ENCODE measurements around the gene AP3M1.

DNA sequence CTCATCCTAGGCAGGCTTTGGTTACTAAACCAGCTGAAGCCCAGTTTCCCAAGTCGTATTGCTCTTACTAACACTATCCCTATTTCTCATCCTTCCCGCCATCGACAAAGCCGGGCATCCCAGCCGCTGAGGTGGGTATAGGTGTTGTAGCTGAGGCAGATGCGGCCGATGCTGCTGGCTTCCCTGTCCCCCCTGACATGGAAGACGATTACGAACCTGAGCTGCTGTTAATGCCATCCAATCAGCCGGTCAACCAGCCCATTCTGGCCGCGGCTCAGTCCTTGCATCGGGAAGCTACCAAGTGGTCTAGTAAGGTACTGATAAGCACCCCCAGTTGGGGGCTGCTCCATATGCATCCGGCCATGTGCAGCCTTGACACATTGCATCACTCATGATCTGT lies 38.8 kb downstream of the AP3M1 start:
- TF ChIP-seq, protein P1, sequence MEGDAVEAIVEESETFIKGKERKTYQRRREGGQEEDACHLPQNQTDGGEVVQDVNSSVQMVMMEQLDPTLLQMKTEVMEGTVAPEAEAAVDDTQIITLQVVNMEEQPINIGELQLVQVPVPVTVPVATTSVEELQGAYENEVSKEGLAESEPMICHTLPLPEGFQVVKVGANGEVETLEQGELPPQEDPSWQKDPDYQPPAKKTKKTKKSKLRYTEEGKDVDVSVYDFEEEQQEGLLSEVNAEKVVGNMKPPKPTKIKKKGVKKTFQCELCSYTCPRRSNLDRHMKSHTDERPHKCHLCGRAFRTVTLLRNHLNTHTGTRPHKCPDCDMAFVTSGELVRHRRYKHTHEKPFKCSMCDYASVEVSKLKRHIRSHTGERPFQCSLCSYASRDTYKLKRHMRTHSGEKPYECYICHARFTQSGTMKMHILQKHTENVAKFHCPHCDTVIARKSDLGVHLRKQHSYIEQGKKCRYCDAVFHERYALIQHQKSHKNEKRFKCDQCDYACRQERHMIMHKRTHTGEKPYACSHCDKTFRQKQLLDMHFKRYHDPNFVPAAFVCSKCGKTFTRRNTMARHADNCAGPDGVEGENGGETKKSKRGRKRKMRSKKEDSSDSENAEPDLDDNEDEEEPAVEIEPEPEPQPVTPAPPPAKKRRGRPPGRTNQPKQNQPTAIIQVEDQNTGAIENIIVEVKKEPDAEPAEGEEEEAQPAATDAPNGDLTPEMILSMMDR (IDR thresholded peaks at IDR 0.05; ENCODE audit: low read length) = no peak
- TF ChIP-seq EZH2phosphoT487 (IDR thresholded peaks at IDR 0.05; ENCODE audit: low read length) = no peak

All from MM.1S (cell line).